Stimulated activated memory B cell treated with anti-CD40 and anti-IgM and Interleukin-4, amounts not matched to agents 10 μg/mL and 1 μg/mL and 100 μg/mL, for 72 hours (primary cell): Measurements from ENCODE around the gene DAO.

ENCODE experiments used
- ATAC-seq: fragments of 150-1000 bp; cut with Tn5 transposase; 2 replicates; pipeline ENCODE4 v1.10.0; 2021
- H3K27ac Mint-ChIP-seq: one replicate; pipeline ENCODE4 v1.8.0; 2022; ENCODE audit warnings: mild to moderate bottlenecking, mixed read lengths
- H3K27me3 Mint-ChIP-seq: one replicate; pipeline ENCODE4 v1.8.0; 2022; ENCODE audit warnings: mixed read lengths
- H3K36me3 Mint-ChIP-seq: one replicate; pipeline ENCODE4 v1.8.0; 2022; ENCODE audit warnings: mixed read lengths
- H3K4me1 Mint-ChIP-seq: one replicate; pipeline ENCODE4 v1.8.0; 2022; ENCODE audit warnings: mixed read lengths
- H3K4me3 Mint-ChIP-seq: one replicate; pipeline ENCODE4 v1.8.0; 2022; ENCODE audit warnings: mild to moderate bottlenecking, moderate library complexity, mixed read lengths
- H3K9me3 Mint-ChIP-seq: one replicate; pipeline ENCODE4 v1.8.0; 2022; ENCODE audit warnings: mixed read lengths

The DAO gene

GRCh38 chr12:108884116-108885012 is 4.5 kb downstream of the DAO start:
- no peaks in the 10 kb centered on the region for H3K4me1 Mint-ChIP-seq
- no peaks in the 10 kb centered on the region for H3K9me3 Mint-ChIP-seq
- no peaks in the 10 kb centered on the region for H3K36me3 Mint-ChIP-seq
- peaks cover 4% of the 10 kb centered on the region for H3K27me3 Mint-ChIP-seq
- peak; percentile 63 for ATAC-seq
- no peak overlapping the region for H3K4me3 Mint-ChIP-seq
- no peak overlapping the region for H3K27ac Mint-ChIP-seq

DNA sequence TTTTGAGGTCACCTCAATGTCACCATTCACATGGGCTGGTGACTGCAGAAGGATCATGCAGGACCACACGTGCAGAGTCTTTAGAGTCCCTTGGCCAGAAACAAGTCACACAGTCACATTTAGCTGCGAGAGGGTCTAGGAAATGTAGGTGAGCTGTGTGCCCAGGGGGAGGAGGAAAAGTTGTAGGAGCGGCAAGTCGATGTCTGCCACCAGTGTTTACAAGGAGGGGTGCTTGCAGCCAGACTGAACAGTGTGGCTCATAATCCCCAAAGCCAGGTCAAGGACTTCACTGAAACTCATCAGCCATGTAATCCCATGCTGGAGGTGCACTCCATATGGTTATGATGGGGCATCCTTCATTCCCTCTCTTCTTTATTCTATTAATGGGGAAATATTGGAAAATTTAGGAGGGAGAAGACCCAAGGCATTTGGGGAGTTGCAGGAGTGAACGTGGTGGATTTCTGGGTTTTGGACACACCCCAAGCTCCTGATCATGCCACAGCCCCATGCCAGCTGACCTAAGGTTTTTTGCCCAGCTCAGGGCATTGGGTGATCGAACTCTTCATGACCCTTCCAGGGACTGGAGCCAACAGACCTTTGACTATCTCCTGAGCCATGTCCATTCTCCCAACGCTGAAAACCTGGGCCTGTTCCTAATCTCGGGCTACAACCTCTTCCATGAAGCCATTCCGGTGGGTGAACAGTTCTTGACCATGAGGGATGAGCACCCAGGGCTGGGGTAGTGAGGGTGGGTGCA is 7.2 kb downstream of the DAO start:
- H3K27me3 Mint-ChIP-seq, result no peaks in the 10 kb centered on the region
- no peaks in the 10 kb centered on the region for H3K4me1 Mint-ChIP-seq
- no peak overlapping the region for H3K27ac Mint-ChIP-seq
- no peaks in the 10 kb centered on the region for H3K36me3 Mint-ChIP-seq
- H3K9me3 Mint-ChIP-seq, result peaks cover 2% of the 10 kb centered on the region
- H3K4me3 Mint-ChIP-seq, result no peak overlapping the region
- ATAC-seq, result no peak

DNA sequence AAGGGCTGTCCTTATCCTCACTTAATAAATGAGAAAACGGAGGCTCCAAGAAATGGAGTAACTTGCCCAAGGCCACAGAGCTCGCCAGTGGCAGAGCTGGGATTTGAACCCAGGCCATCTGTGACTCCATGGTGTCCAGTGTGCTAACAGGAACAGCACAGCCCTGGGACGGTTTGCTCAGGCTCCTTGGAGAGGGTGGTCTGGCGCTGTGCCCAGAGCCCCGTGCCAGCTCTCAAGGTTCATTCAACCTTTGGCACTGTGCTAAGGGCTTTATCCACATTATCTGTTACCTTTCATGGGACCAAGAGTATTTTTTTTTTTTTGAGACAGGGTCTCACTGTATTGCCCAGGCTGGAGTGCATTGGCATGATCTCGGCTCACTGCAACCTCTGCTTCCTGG is 8.1 kb downstream of the DAO start:
- Mint-ChIP-seq H3K9me3 (peaks cover 2% of the 10 kb centered on the region), H3K36me3 (no peaks in the 10 kb centered on the region), H3K27ac (no peak overlapping the region), H3K27me3 (no peaks in the 10 kb centered on the region), H3K4me1 (no peaks in the 10 kb centered on the region), H3K4me3 (no peak overlapping the region)
- no peak for ATAC-seq

DNA sequence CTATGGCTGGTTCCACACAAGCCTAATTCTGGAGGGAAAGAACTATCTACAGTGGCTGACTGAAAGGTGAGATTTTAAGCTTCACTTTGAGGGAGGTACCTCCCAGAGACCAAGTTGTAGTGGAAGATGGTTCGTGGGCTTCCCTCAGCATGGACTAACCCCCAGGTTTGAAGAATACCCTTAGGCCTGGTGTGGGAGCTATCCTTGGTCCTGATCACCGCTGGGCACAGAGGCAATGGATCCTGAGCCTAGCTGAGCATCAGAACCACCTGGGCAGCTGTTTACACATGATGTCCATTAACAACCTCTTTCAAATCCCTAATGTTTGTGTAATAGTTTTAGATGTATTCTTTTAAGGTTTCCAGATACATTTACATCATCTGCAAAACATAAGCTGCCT is 10.3 kb downstream of the DAO start:
- H3K4me1 Mint-ChIP-seq, result no peaks in the 10 kb centered on the region
- no peak for ATAC-seq
- no peaks in the 10 kb centered on the region for H3K27me3 Mint-ChIP-seq
- no peak overlapping the region for H3K27ac Mint-ChIP-seq
- H3K4me3 Mint-ChIP-seq, result no peak overlapping the region
- no peaks in the 10 kb centered on the region for H3K36me3 Mint-ChIP-seq
- peaks cover 3% of the 10 kb centered on the region for H3K9me3 Mint-ChIP-seq

DNA sequence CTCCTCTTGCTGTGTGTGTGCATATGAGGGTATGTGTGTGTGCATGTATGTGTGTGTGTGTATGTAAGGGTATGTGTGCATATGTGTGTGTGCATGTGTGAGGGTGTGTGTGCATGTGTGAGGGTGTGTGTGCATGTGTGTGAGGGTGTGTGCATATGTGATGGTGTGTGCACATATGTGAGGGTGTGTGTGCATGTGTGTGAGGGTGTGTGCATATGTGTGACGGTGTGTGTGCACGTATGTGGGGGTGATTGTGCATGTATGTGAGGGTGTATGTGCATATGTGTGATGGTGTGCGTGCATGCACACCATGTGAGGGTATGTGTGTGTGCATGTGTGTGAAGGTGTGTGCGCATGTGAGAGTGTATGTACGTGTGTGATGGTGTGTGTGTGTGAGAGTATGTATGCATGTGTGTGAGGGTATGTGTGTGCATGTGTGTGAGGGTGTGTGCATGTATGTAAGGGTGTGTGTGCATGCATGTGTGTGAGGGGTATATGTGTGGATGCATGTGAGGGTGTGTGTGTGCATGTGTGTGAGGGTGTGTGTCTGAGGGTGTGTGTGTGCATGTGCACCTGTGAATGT is 15.4 kb downstream of the DAO start:
- no peaks in the 10 kb centered on the region for H3K4me1 Mint-ChIP-seq
- H3K4me3 Mint-ChIP-seq, result no peak overlapping the region
- no peaks in the 10 kb centered on the region for H3K27me3 Mint-ChIP-seq
- no peak overlapping the region for H3K27ac Mint-ChIP-seq
- peaks cover 7% of the 10 kb centered on the region for H3K9me3 Mint-ChIP-seq
- no peaks in the 10 kb centered on the region for H3K36me3 Mint-ChIP-seq
- ATAC-seq, result no peak

DNA sequence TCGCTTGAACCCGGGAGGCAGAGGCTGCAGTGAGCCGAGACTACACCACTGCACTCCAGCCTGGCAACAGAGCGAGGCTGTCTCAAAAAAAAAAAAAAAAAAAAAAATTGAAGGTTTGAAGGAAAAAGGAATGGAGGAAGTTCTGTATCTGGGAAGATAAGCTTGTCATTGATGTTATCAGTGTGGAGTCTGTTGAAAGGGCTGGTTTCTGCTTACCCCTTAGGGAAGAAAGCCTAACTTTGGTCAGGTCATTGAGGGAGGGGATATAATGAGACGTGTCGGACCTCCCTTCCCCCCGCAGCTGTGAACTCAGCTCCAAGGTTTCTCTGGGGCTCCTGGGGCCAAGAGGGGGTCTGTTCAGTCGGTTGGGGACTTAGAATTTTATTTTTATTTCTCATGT is 16.4 kb downstream of the DAO start:
- H3K27me3 Mint-ChIP-seq, result no peaks in the 10 kb centered on the region
- no peaks in the 10 kb centered on the region for H3K4me1 Mint-ChIP-seq
- H3K4me3 Mint-ChIP-seq, result no peak overlapping the region
- no peak overlapping the region for H3K27ac Mint-ChIP-seq
- H3K36me3 Mint-ChIP-seq, result no peaks in the 10 kb centered on the region
- H3K9me3 Mint-ChIP-seq, result peaks cover 5% of the 10 kb centered on the region
- ATAC-seq, result no peak

- Mint-ChIP-seq H3K27ac (no peak overlapping the region), H3K36me3 (no peaks in the 10 kb centered on the region), H3K27me3 (no peaks in the 10 kb centered on the region), H3K4me3 (no peak overlapping the region), H3K4me1 (no peaks in the 10 kb centered on the region), H3K9me3 (peaks cover 5% of the 10 kb centered on the region)
- no peak for ATAC-seq
Measured at GRCh38 chr12:108896817-108897216, 16.9 kb downstream of the DAO start.

- ATAC-seq, result no peak
- Mint-ChIP-seq H3K27me3 (no peaks in the 10 kb centered on the region), H3K4me1 (peaks cover 5% of the 10 kb centered on the region), H3K36me3 (no peaks in the 10 kb centered on the region), H3K27ac (no peak overlapping the region), H3K4me3 (no peak overlapping the region), H3K9me3 (peaks cover 5% of the 10 kb centered on the region)
Measured at GRCh38 chr12:108899145-108899544, 19.3 kb downstream of the DAO start.

DNA sequence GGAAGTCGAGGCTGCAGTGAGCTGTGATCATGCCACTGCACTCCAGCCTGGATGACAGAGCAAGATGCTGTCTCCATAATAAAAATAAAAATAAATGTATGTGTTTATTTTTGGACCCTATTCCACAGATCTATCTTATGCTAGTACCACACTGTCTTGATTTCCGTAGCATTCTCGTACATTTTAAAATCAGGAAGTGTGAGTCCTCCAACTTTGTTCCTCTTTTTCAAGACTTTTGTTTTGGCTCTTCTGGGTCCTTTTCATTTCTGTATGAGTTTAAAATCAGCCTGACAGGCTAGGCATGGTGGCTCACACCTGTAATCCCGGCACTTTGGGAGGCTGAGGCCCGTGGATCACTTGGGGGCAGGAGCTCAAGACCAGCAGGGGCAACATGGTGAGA is 25.8 kb downstream of the DAO start:
- no peaks in the 10 kb centered on the region for H3K27me3 Mint-ChIP-seq
- ATAC-seq, result peak; percentile 79
- peak overlapping the region; percentile 41 for H3K4me3 Mint-ChIP-seq
- H3K9me3 Mint-ChIP-seq, result no peaks in the 10 kb centered on the region
- no peaks in the 10 kb centered on the region for H3K36me3 Mint-ChIP-seq
- H3K27ac Mint-ChIP-seq, result peak overlapping the region; percentile 62
- H3K4me1 Mint-ChIP-seq, result peaks cover 33% of the 10 kb centered on the region

DNA sequence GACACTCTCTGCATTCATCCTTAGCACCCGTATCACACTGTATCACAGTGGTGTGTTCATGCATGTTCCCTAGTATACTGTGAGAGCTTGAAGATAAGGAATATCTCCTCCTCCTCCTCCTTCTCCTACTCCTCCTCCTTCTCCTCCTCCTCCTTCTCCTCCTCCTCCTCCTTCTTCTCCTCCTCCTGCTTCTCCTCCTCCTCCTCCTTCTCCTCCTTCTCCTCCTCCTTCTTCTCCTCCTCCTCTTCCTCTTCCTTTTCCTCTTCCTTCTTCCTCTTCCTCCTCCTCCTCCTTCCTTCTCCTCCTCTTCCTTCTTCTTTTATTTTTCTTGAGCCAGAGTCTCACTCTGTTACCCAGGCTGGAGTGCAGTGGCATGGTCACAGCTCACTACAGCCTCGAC is 27.1 kb downstream of the DAO start:
- ATAC-seq, result no peak

GRCh38 chr12:108907839-108908351 is 28.0 kb downstream of the DAO start:
- H3K27me3 Mint-ChIP-seq, result peaks cover 7% of the 10 kb centered on the region
- H3K27ac Mint-ChIP-seq, result no peak overlapping the region
- ATAC-seq, result no peak
- H3K36me3 Mint-ChIP-seq, result no peaks in the 10 kb centered on the region
- H3K9me3 Mint-ChIP-seq, result no peaks in the 10 kb centered on the region
- peaks cover 33% of the 10 kb centered on the region for H3K4me1 Mint-ChIP-seq
- no peak overlapping the region for H3K4me3 Mint-ChIP-seq

More for the DNA sequence above, 27.1 kb downstream of the DAO start:
- Mint-ChIP-seq H3K4me3 (no peak overlapping the region), H3K27ac (peak overlapping the region; percentile 62), H3K9me3 (no peaks in the 10 kb centered on the region), H3K36me3 (no peaks in the 10 kb centered on the region), H3K4me1 (peaks cover 33% of the 10 kb centered on the region), H3K27me3 (peaks cover 1% of the 10 kb centered on the region)

GRCh38 chr12:108910336-108910735 is 30.4 kb downstream of the DAO start:
- H3K4me3 Mint-ChIP-seq, result no peak overlapping the region
- H3K9me3 Mint-ChIP-seq, result no peaks in the 10 kb centered on the region
- peaks cover 7% of the 10 kb centered on the region for H3K27me3 Mint-ChIP-seq
- no peak for ATAC-seq
- H3K27ac Mint-ChIP-seq, result no peak overlapping the region
- H3K36me3 Mint-ChIP-seq, result no peaks in the 10 kb centered on the region
- H3K4me1 Mint-ChIP-seq, result peaks cover 20% of the 10 kb centered on the region

GRCh38 chr12:108911915-108912314 is 32.0 kb downstream of the DAO start:
- no peak overlapping the region for H3K4me3 Mint-ChIP-seq
- H3K27ac Mint-ChIP-seq, result no peak overlapping the region
- no peak for ATAC-seq
- peaks cover 5% of the 10 kb centered on the region for H3K4me1 Mint-ChIP-seq
- H3K9me3 Mint-ChIP-seq, result no peaks in the 10 kb centered on the region
- H3K27me3 Mint-ChIP-seq, result peaks cover 7% of the 10 kb centered on the region
- H3K36me3 Mint-ChIP-seq, result no peaks in the 10 kb centered on the region

DNA sequence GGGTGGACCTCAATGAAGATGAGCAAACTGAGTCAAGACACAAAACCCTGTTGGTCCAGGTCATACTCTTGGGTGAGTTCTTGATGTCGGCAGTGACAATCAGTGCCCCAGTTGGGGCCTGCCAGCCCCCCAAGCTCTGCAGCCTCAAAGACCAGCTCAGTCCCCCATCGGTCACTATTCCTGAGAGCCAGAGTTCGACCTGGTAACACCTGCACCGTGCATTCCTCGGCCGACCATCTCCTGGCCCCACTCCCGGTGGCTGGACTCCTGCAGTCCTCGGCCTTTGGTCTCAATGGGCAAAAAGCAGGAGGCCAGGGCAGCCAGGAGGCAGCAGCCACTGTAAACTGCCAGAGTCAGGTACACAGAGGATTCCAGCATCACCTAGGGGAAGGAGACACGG is 32.5 kb downstream of the DAO start:
- H3K27ac Mint-ChIP-seq, result no peak overlapping the region
- H3K4me3 Mint-ChIP-seq, result no peak overlapping the region
- peaks cover 7% of the 10 kb centered on the region for H3K27me3 Mint-ChIP-seq
- H3K9me3 Mint-ChIP-seq, result no peaks in the 10 kb centered on the region
- no peaks in the 10 kb centered on the region for H3K36me3 Mint-ChIP-seq
- peaks cover under 1% of the 10 kb centered on the region for H3K4me1 Mint-ChIP-seq
- ATAC-seq, result no peak

- Mint-ChIP-seq H3K4me1 (no peaks in the 10 kb centered on the region), H3K27ac (no peak overlapping the region), H3K36me3 (no peaks in the 10 kb centered on the region), H3K9me3 (no peaks in the 10 kb centered on the region), H3K27me3 (peaks cover 7% of the 10 kb centered on the region), H3K4me3 (no peak overlapping the region)
- ATAC-seq, result no peak
Measured at GRCh38 chr12:108914121-108914531, 34.2 kb downstream of the DAO start.
